Activated CD4-positive, alpha-beta T cell treated with anti-CD3 and anti-CD28 coated beads, Interleukin-2, Interleukin-4, amounts not matched to agents 100 ng/mL and 50 ng/mL, durations not matched to agents 16 hours and 8 hours (primary cell): ENCODE data around the gene DNAJC16.

Experiments
- DNase-seq: peaks from one replicate; pipeline ENCODE4 v3.0.0-alpha.2; 2020; ENCODE audit warnings: low spot score

The DNAJC16 gene

GRCh38 chr1:15540186-15540585 lies 13.5 kb downstream of the DNAJC16 start:
- DNase-seq, result no peak

- no peak for DNase-seq
These were observed 14.7 kb downstream of the DNAJC16 start for GRCh38 chr1:15541231-15541792.

GRCh38 chr1:15542388-15543250 lies 16.0 kb downstream of the DNAJC16 start:
- DNase-seq, result no peak

- DNase-seq, result no peak
These were observed 16.6 kb downstream of the DNAJC16 start for GRCh38 chr1:15543251-15543588.

- DNase-seq, result no peak
These were observed 17.2 kb downstream of the DNAJC16 start for GRCh38 chr1:15543589-15544568.

- DNase-seq, result no peak
These were observed 20.0 kb downstream of the DNAJC16 start for GRCh38 chr1:15546641-15547040.

GRCh38 chr1:15550573-15550972 lies 23.9 kb downstream of the DNAJC16 start:
- no peak for DNase-seq

- DNase-seq, result no peak
These were observed 30.4 kb downstream of the DNAJC16 start for GRCh38 chr1:15557008-15557407.

GRCh38 chr1:15557594-15557993 lies 30.9 kb downstream of the DNAJC16 start:
- DNase-seq, result no peak

- DNase-seq, result no peak
These were observed 31.9 kb downstream of the DNAJC16 start for GRCh38 chr1:15558516-15558915.

- DNase-seq, result no peak
These were observed 32.7 kb downstream of the DNAJC16 start for GRCh38 chr1:15559189-15559810.

GRCh38 chr1:15568387-15569073 lies 41.9 kb downstream of the DNAJC16 start:
- no peak for DNase-seq

GRCh38 chr1:15570861-15571260 lies 44.2 kb downstream of the DNAJC16 start:
- no peak for DNase-seq

- DNase-seq, result no peak
These were observed 44.6 kb downstream of the DNAJC16 start for GRCh38 chr1:15571266-15571665.

- DNase-seq, result no peak
These were observed 46.8 kb downstream of the DNAJC16 start for GRCh38 chr1:15573477-15573876.

GRCh38 chr1:15574741-15575140 lies 48.1 kb downstream of the DNAJC16 start:
- DNase-seq, result no peak

- no peak for DNase-seq
These were observed 49.0 kb downstream of the DNAJC16 start for GRCh38 chr1:15575549-15576150.

GRCh38 chr1:15577691-15578090 lies 51.0 kb downstream of the DNAJC16 start:
- no peak for DNase-seq

GRCh38 chr1:15578921-15579682 lies 52.5 kb downstream of the DNAJC16 start:
- peak; percentile 37 for DNase-seq

- no peak for DNase-seq
These were observed 53.0 kb downstream of the DNAJC16 start for GRCh38 chr1:15579683-15580047.
